HuH-7.5 (cell line): Measurements from ENCODE around the gene SLC12A7.
"Not testable (repeated sequence)": the region's sequence is repeated elsewhere in the genome, so short reads cannot be mapped to it uniquely, and the experiment has no call there.

ENCODE experiments used
- DNase-seq: peaks from one replicate; pipeline ENCODE4 v3.0.0; 2011; ENCODE audit warnings: low spot score

SLC12A7 gene

GRCh38 chr5:1007681-1008450 is 104.0 kb downstream of the SLC12A7 start:
- DNase-seq: no peak

- no peak for DNase-seq
Measured at GRCh38 chr5:1007221-1007680, 104.6 kb downstream of the SLC12A7 start.

- no peak for DNase-seq
Measured at GRCh38 chr5:1006656-1007071, 105.2 kb downstream of the SLC12A7 start.

GRCh38 chr5:1005904-1006655 is 105.8 kb downstream of the SLC12A7 start:
- no peak for DNase-seq

GRCh38 chr5:1005249-1005851 is 106.5 kb downstream of the SLC12A7 start:
- DNase-seq: no peak

- DNase-seq: no peak
Measured at GRCh38 chr5:1004461-1005248, 107.2 kb downstream of the SLC12A7 start.

- DNase-seq: no peak
Measured at GRCh38 chr5:1003296-1003937, 108.4 kb downstream of the SLC12A7 start.

GRCh38 chr5:1002836-1003235 is 109.0 kb downstream of the SLC12A7 start:
- DNase-seq: no peak

- DNase-seq: no peak
Measured at GRCh38 chr5:1002271-1002546, 109.7 kb downstream of the SLC12A7 start.

- no peak for DNase-seq
Measured at GRCh38 chr5:1001406-1002270, 110.2 kb downstream of the SLC12A7 start.

GRCh38 chr5:1000831-1001230 is 111.0 kb downstream of the SLC12A7 start:
- DNase-seq: not testable (repeated sequence)
